Activated CD8-positive, alpha-beta T cell treated with anti-CD3 and anti-CD28 coated beads for 36 hours (primary cell): Measurements from ENCODE around the gene CXCR6. TPM values are rescaled to one million over a fixed set of nuclear protein-coding genes. Genes with fewer than 3 reads are reported as not detected.

Source experiments
- ATAC-seq: fragments of 200-7000 bp; cut with Tn5 transposase; one replicate; pipeline ENCODE4 v1.10.0; 2021; ENCODE audit warnings: mild to moderate bottlenecking, moderate library complexity
- CTCF ChIA-PET: fragments of 350-600 bp; sonication (Branson Sonifier 250); formaldehyde crosslinking; loops from one replicate; lab custom pipeline; 2021; ENCODE audit warnings: antibody characterized with exemption; lab: Charles Lee
- POLR2A ChIA-PET: fragments of 350-600 bp; sonication (Branson Sonifier 250); formaldehyde crosslinking; loops from one replicate; lab custom pipeline; 2021; ENCODE audit warnings: antibody characterized with exemption; lab: Charles Lee
- DNase-seq: peaks from one replicate; pipeline ENCODE4 v3.0.0-alpha.2; 2020
- H3K27ac Mint-ChIP-seq: one replicate; pipeline ENCODE4 v1.8.0; 2021; ENCODE audit warnings: mild to moderate bottlenecking, mixed read lengths
- H3K27me3 Mint-ChIP-seq: one replicate; pipeline ENCODE4 v1.8.0; 2021; ENCODE audit warnings: mixed read lengths
- H3K36me3 Mint-ChIP-seq: one replicate; pipeline ENCODE4 v1.8.0; 2021; ENCODE audit warnings: low read depth, mixed read lengths
- H3K4me1 Mint-ChIP-seq: one replicate; pipeline ENCODE4 v1.8.0; 2021; ENCODE audit warnings: low read depth, mixed read lengths
- H3K4me3 Mint-ChIP-seq: one replicate; pipeline ENCODE4 v1.8.0; 2021; ENCODE audit warnings: mild to moderate bottlenecking, moderate library complexity, mixed read lengths
- H3K9me3 Mint-ChIP-seq: one replicate; pipeline ENCODE4 v1.8.0; 2021; ENCODE audit warnings: mixed read lengths
- CTCF ChIP-seq: fragments of 200-600 bp; IDR thresholded peaks from one replicate; pipeline ENCODE4 v1.8.0; 2022; ENCODE audit warnings: antibody characterized with exemption, mild to moderate bottlenecking
- intact Hi-C: fragments of 100-400 bp; cut with micrococcal nuclease; formaldehyde crosslinking; loops from one replicate; pipeline ENCODE4 v1.10.0; 2022
- total RNA-seq, 2 experiments: library from RNA; stranded (reverse); gene quantifications; one replicate each; pipeline ENCODE4 v1.2.3, GENCODE V29; 2021

Gene CXCR6
- total RNA-seq, 2 experiments from 2014 or later: 3.2 to 3.4 TPM

- no peaks in the 10 kb centered on the region for H3K9me3 Mint-ChIP-seq
- ChIA-PET POLR2A (no interaction called here), CTCF (interaction anchor here (1.2 to 2.9 kb wide), 3 partner anchors 21 to 165 kb away, joined by 3 to 7 read pairs (median 4); no protein-coding TSS in a partner anchor)
- H3K27ac Mint-ChIP-seq: no peak overlapping the region
- intact Hi-C loops: no loop called here
- ATAC-seq (no peak), DNase-seq (no peak)
- H3K36me3 Mint-ChIP-seq: peaks cover 5% of the 10 kb centered on the region
- H3K4me3 Mint-ChIP-seq: no peak overlapping the region
- H3K4me1 Mint-ChIP-seq: peaks cover 22% of the 10 kb centered on the region
- H3K27me3 Mint-ChIP-seq: peaks cover 30% of the 10 kb centered on the region
- no peak for TF ChIP-seq CTCF
These were observed 34.5 kb upstream of the CXCR6 start for GRCh38 chr3:45908761-45909160.

DNA sequence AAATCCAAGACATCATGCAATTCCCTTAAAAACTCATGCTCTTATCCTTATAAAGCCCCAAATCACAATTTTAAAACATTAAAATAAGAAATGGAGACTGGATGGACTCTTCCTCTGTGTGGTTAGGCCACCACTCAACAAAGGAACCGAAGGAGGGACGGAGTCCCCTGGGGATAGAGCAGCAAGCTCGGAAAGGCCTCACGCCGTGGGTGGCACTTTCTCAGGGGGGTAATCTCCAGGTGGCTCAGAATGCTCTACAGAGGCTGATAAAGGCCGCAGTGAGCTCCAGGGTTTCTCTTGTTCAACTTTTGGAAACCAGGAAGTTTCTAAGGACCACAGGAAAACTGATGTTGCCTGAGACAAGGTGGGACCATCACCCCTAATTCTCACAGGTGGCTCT, 33.7 kb upstream of the CXCR6 start:
- Mint-ChIP-seq H3K9me3 (no peaks in the 10 kb centered on the region), H3K27me3 (peaks cover 30% of the 10 kb centered on the region), H3K27ac (no peak overlapping the region), H3K4me3 (no peak overlapping the region), H3K36me3 (peaks cover 5% of the 10 kb centered on the region), H3K4me1 (peaks cover 24% of the 10 kb centered on the region)
- no peak for TF ChIP-seq CTCF
- no peak for DNase-seq
- ChIA-PET CTCF (interaction anchor here (1.0 to 2.9 kb wide), 3 partner anchors 20 to 170 kb away, joined by 3 to 7 read pairs (median 3); no protein-coding TSS in a partner anchor), POLR2A (interaction anchor here (0.6 kb wide), 1 partner anchor 53 kb away, joined by 3 read pairs; no protein-coding TSS in a partner anchor)
- intact Hi-C loops: no loop called here
- ATAC-seq: no peak

GRCh38 chr3:45910892-45911291, 32.4 kb upstream of the CXCR6 start:
- DNase-seq (no peak), ATAC-seq (no peak)
- Mint-ChIP-seq H3K27ac (no peak overlapping the region), H3K9me3 (no peaks in the 10 kb centered on the region), H3K36me3 (no peaks in the 10 kb centered on the region), H3K4me1 (peaks cover 31% of the 10 kb centered on the region), H3K27me3 (peaks cover 26% of the 10 kb centered on the region), H3K4me3 (no peak overlapping the region)
- no peak for TF ChIP-seq CTCF
- ChIA-PET POLR2A (interaction anchor here (1.1 kb wide), 1 partner anchor 69 kb away, joined by 3 read pairs; the partner anchor contains the start of gene LZTFL1), CTCF (interaction anchor here (0.7 to 2.9 kb wide), 4 partner anchors 10 to 168 kb away, joined by 3 to 7 read pairs (median 4); no protein-coding TSS in a partner anchor)
- intact Hi-C loops: loop anchor here (10.0 kb wide), 1 partner anchor 216 kb away; no protein-coding TSS in a partner anchor

- TF ChIP-seq CTCF: no peak
- H3K9me3 Mint-ChIP-seq: no peaks in the 10 kb centered on the region
- DNase-seq (no peak), ATAC-seq (no peak)
- no peak overlapping the region for H3K27ac Mint-ChIP-seq
- POLR2A ChIA-PET: interaction anchor here (1.1 kb wide), 1 partner anchor 70 kb away, joined by 3 read pairs; the partner anchor contains the start of gene LZTFL1
- intact Hi-C loops: loop anchor here (10.0 kb wide), 1 partner anchor 217 kb away; no protein-coding TSS in a partner anchor
- no peak overlapping the region for H3K4me3 Mint-ChIP-seq
- H3K4me1 Mint-ChIP-seq: peaks cover 39% of the 10 kb centered on the region
- CTCF ChIA-PET: interaction anchor here (1.6 to 1.7 kb wide), 2 partner anchors 9 to 167 kb away, joined by 3 to 6 read pairs; no protein-coding TSS in a partner anchor
- peaks cover 26% of the 10 kb centered on the region for H3K27me3 Mint-ChIP-seq
- H3K36me3 Mint-ChIP-seq: no peaks in the 10 kb centered on the region
These were observed 31.6 kb upstream of the CXCR6 start for GRCh38 chr3:45911511-45912226.

DNA sequence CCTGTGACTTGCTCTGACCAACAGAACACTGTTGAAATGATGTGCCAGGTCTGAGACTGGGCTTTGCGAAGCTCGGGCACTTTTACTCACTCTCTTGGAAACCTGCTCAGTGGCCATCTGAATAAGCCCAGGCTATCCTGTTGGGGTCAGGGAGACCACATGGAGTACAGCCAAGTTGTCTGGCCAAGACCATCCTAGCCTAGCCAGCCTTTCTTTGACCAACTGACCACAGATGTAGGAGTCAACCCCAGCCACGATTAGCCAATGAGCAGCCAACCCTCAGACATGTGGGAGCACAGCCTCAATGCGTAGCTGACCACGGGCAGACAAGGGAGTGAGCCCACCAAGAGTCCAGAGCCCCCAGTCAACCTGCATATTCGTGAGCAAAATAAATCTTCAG, 30.8 kb upstream of the CXCR6 start:
- CTCF ChIA-PET: no interaction called here

More for the DNA sequence above, 30.8 kb upstream of the CXCR6 start:
- POLR2A ChIA-PET: no interaction called here
- no peak for DNase-seq
- Mint-ChIP-seq H3K9me3 (no peaks in the 10 kb centered on the region), H3K4me1 (peaks cover 43% of the 10 kb centered on the region), H3K27ac (no peak overlapping the region), H3K36me3 (peaks cover 2% of the 10 kb centered on the region), H3K4me3 (no peak overlapping the region), H3K27me3 (peaks cover 22% of the 10 kb centered on the region)
- ATAC-seq: no peak
- intact Hi-C loops: loop anchor here (10.0 kb wide), 1 partner anchor 218 kb away; no protein-coding TSS in a partner anchor
- no peak for TF ChIP-seq CTCF
